SH-SY5Y (cell line): Measurements from ENCODE around the gene NKD1.

Experiments
- GATA2 ChIP-seq: IDR thresholded peaks from 2 replicates; pipeline ENCODE4 v1.6.1; 2011; ENCODE audit warnings: mild to moderate bottlenecking, low read depth, low read length
- GATA3 ChIP-seq: IDR thresholded peaks from 2 replicates; pipeline ENCODE4 v1.6.1; 2011; ENCODE audit warnings: low read depth, mild to moderate bottlenecking, low read length, moderate library complexity

DNA sequence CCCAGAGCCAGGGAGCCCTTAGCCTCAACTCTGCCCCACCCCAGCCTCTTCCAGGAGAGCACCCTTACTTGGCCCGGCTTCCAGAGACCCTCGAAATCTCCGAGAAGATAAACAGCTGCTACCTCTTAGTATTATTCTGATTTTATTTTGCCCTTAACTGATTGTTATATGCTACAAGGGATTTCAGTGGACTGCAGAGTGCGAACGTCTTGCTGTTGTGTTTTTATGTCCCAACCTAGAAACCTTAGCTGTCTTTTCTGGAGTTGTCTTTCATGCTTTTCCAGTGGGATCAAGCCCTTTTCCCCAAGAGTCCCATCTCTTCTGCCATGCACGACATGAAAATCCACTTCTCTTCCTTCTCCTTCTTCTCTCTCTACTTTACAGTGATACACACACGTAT, 85.9 kb downstream of the NKD1 start:
- TF ChIP-seq GATA2: no peak
- TF ChIP-seq GATA3: no peak
